T-helper 17 cell (primary cell): Measurements from ENCODE around the gene SPTB. TPM values are rescaled to one million over a fixed set of nuclear protein-coding genes. Genes with fewer than 3 reads are reported as not detected.

Source experiments
- ATAC-seq: fragments of 150-1000 bp; cut with Tn5 transposase; 2 replicates; pipeline ENCODE4 v1.10.0; 2021; ENCODE audit warnings: mild to moderate bottlenecking, moderate library complexity
- DNase-seq, 3 donors: peaks; one replicate each; pipeline versions ENCODE4 v3.0.0 to v3.0.0-alpha.2; 2020 to 2021
- H3K9me3 ChIP-seq: one replicate; pipeline ENCODE4 v1.7.0; 2013; ENCODE audit warnings: low read length, mild to moderate bottlenecking; ENCODE audit not compliant: control insufficient read depth, poor library complexity, severe bottlenecking
- H3K27ac Mint-ChIP-seq: one replicate; pipeline ENCODE4 v1.8.0; 2022; ENCODE audit warnings: mild to moderate bottlenecking, moderate library complexity, mixed read lengths
- H3K27me3 Mint-ChIP-seq: one replicate; pipeline ENCODE4 v1.8.0; 2022; ENCODE audit warnings: mixed read lengths
- H3K36me3 Mint-ChIP-seq: one replicate; pipeline ENCODE4 v1.8.0; 2022; ENCODE audit warnings: low read depth, mixed read lengths
- H3K4me1 Mint-ChIP-seq: one replicate; pipeline ENCODE4 v1.8.0; 2022; ENCODE audit warnings: mild to moderate bottlenecking, mixed read lengths
- H3K4me3 Mint-ChIP-seq: one replicate; pipeline ENCODE4 v1.8.0; 2022; ENCODE audit warnings: mild to moderate bottlenecking, moderate library complexity, mixed read lengths
- total RNA-seq, 4 donors: library from RNA in 2 of 4; stranded (reverse) in 2 of 4; gene quantifications; one replicate each; pipeline ENCODE4 v1.2.3 and lab custom pipeline; 2022 to 2026

Gene SPTB
- total RNA-seq, 2 donors from 2014 or later: 0.40 to 8.4 TPM

- DNase-seq (no peak), ATAC-seq (no peak)
- Mint-ChIP-seq H3K27me3 (peaks cover 75% of the 10 kb centered on the region), H3K4me3 (no peak overlapping the region), H3K36me3 (no peaks in the 10 kb centered on the region), H3K27ac (no peak overlapping the region), H3K4me1 (peaks cover 2% of the 10 kb centered on the region)
- no peaks in the 10 kb centered on the region for H3K9me3 ChIP-seq
Observed at GRCh38 chr14:64875350-64875749, 4.4 kb downstream of the SPTB start.

- no peak overlapping the region for H3K27ac Mint-ChIP-seq
- H3K36me3 Mint-ChIP-seq: no peaks in the 10 kb centered on the region
- peaks cover 80% of the 10 kb centered on the region for H3K27me3 Mint-ChIP-seq
- ATAC-seq (no peak), DNase-seq (no peak)
- no peak overlapping the region for H3K4me3 Mint-ChIP-seq
- H3K9me3 ChIP-seq: no peaks in the 10 kb centered on the region
- peaks cover 3% of the 10 kb centered on the region for H3K4me1 Mint-ChIP-seq
Observed at GRCh38 chr14:64873506-64874219, 6.0 kb downstream of the SPTB start.

GRCh38 chr14:64871344-64871743, 8.4 kb downstream of the SPTB start:
- Mint-ChIP-seq H3K27ac (no peak overlapping the region), H3K36me3 (peaks cover 7% of the 10 kb centered on the region), H3K4me3 (no peak overlapping the region), H3K4me1 (peaks cover 3% of the 10 kb centered on the region), H3K27me3 (peaks cover 84% of the 10 kb centered on the region)
- ATAC-seq (no peak), DNase-seq (no peak)
- no peaks in the 10 kb centered on the region for H3K9me3 ChIP-seq

- peaks cover 3% of the 10 kb centered on the region for H3K4me1 Mint-ChIP-seq
- DNase-seq (no peak), ATAC-seq (no peak)
- H3K27me3 Mint-ChIP-seq: peaks cover 86% of the 10 kb centered on the region
- H3K4me3 Mint-ChIP-seq: no peak overlapping the region
- H3K36me3 Mint-ChIP-seq: peaks cover 7% of the 10 kb centered on the region
- H3K9me3 ChIP-seq: no peaks in the 10 kb centered on the region
- H3K27ac Mint-ChIP-seq: no peak overlapping the region
Observed at GRCh38 chr14:64870160-64870559, 9.5 kb downstream of the SPTB start.

GRCh38 chr14:64868841-64869240, 10.9 kb downstream of the SPTB start:
- Mint-ChIP-seq H3K36me3 (peaks cover 7% of the 10 kb centered on the region), H3K4me3 (no peak overlapping the region), H3K4me1 (peaks cover 3% of the 10 kb centered on the region), H3K27ac (no peak overlapping the region), H3K27me3 (peaks cover 85% of the 10 kb centered on the region)
- H3K9me3 ChIP-seq: no peaks in the 10 kb centered on the region
- no peak for DNase-seq
- ATAC-seq: no peak

GRCh38 chr14:64868379-64868778, 11.3 kb downstream of the SPTB start:
- Mint-ChIP-seq H3K4me1 (peaks cover 3% of the 10 kb centered on the region), H3K27me3 (peaks cover 83% of the 10 kb centered on the region), H3K4me3 (no peak overlapping the region), H3K27ac (no peak overlapping the region), H3K36me3 (peaks cover 7% of the 10 kb centered on the region)
- ATAC-seq (no peak), DNase-seq (no peak)
- no peaks in the 10 kb centered on the region for H3K9me3 ChIP-seq

GRCh38 chr14:64867182-64867581, 12.5 kb downstream of the SPTB start:
- Mint-ChIP-seq H3K4me1 (peaks cover 3% of the 10 kb centered on the region), H3K36me3 (peaks cover 7% of the 10 kb centered on the region), H3K4me3 (no peak overlapping the region), H3K27ac (no peak overlapping the region), H3K27me3 (peaks cover 76% of the 10 kb centered on the region)
- no peak for ATAC-seq
- no peak for DNase-seq
- no peaks in the 10 kb centered on the region for H3K9me3 ChIP-seq

- DNase-seq (no peak), ATAC-seq (no peak)
- Mint-ChIP-seq H3K4me1 (peaks cover 3% of the 10 kb centered on the region), H3K27me3 (peaks cover 80% of the 10 kb centered on the region), H3K36me3 (peaks cover 9% of the 10 kb centered on the region), H3K4me3 (no peak overlapping the region), H3K27ac (no peak overlapping the region)
- no peaks in the 10 kb centered on the region for H3K9me3 ChIP-seq
Observed at GRCh38 chr14:64865992-64866391, 13.7 kb downstream of the SPTB start.

- Mint-ChIP-seq H3K36me3 (peaks cover 9% of the 10 kb centered on the region), H3K27ac (no peak overlapping the region), H3K4me3 (no peak overlapping the region), H3K4me1 (peaks cover 3% of the 10 kb centered on the region), H3K27me3 (peaks cover 72% of the 10 kb centered on the region)
- ATAC-seq (no peak), DNase-seq (no peak)
- H3K9me3 ChIP-seq: no peaks in the 10 kb centered on the region
Observed at GRCh38 chr14:64865109-64865508, 14.6 kb downstream of the SPTB start.

- H3K9me3 ChIP-seq: no peaks in the 10 kb centered on the region
- no peak for ATAC-seq
- no peak for DNase-seq
- no peaks in the 10 kb centered on the region for H3K4me1 Mint-ChIP-seq
- H3K27me3 Mint-ChIP-seq: peaks cover 71% of the 10 kb centered on the region
- H3K27ac Mint-ChIP-seq: no peak overlapping the region
- no peak overlapping the region for H3K4me3 Mint-ChIP-seq
- peaks cover 9% of the 10 kb centered on the region for H3K36me3 Mint-ChIP-seq
Observed at GRCh38 chr14:64864258-64864657, 15.4 kb downstream of the SPTB start.

GRCh38 chr14:64861916-64862315, 17.8 kb downstream of the SPTB start:
- Mint-ChIP-seq H3K4me3 (no peak overlapping the region), H3K27me3 (peaks cover 64% of the 10 kb centered on the region), H3K27ac (peak overlapping the region; percentile 46), H3K36me3 (peaks cover 2% of the 10 kb centered on the region), H3K4me1 (peaks cover 5% of the 10 kb centered on the region)
- no peaks in the 10 kb centered on the region for H3K9me3 ChIP-seq
- DNase-seq (no peak), ATAC-seq (no peak)

GRCh38 chr14:64860039-64860438, 19.7 kb downstream of the SPTB start:
- peaks cover 55% of the 10 kb centered on the region for H3K27me3 Mint-ChIP-seq
- no peaks in the 10 kb centered on the region for H3K9me3 ChIP-seq
- DNase-seq (no peak), ATAC-seq (no peak)
- no peak overlapping the region for H3K4me3 Mint-ChIP-seq
- H3K27ac Mint-ChIP-seq: no peak overlapping the region
- H3K36me3 Mint-ChIP-seq: peaks cover 2% of the 10 kb centered on the region
- H3K4me1 Mint-ChIP-seq: peaks cover 5% of the 10 kb centered on the region

- H3K27me3 Mint-ChIP-seq: peaks cover 53% of the 10 kb centered on the region
- H3K9me3 ChIP-seq: no peaks in the 10 kb centered on the region
Observed at GRCh38 chr14:64857979-64858744, 21.5 kb downstream of the SPTB start.

More at GRCh38 chr14:64857979-64858744, 21.5 kb downstream of the SPTB start:
- Mint-ChIP-seq H3K4me1 (peaks cover 5% of the 10 kb centered on the region), H3K36me3 (peaks cover 2% of the 10 kb centered on the region), H3K4me3 (no peak overlapping the region), H3K27ac (no peak overlapping the region)
- no peak for DNase-seq
- no peak for ATAC-seq
